ENCODE measurements around the gene RBAK.

- TF ChIP-seq, protein P1, sequence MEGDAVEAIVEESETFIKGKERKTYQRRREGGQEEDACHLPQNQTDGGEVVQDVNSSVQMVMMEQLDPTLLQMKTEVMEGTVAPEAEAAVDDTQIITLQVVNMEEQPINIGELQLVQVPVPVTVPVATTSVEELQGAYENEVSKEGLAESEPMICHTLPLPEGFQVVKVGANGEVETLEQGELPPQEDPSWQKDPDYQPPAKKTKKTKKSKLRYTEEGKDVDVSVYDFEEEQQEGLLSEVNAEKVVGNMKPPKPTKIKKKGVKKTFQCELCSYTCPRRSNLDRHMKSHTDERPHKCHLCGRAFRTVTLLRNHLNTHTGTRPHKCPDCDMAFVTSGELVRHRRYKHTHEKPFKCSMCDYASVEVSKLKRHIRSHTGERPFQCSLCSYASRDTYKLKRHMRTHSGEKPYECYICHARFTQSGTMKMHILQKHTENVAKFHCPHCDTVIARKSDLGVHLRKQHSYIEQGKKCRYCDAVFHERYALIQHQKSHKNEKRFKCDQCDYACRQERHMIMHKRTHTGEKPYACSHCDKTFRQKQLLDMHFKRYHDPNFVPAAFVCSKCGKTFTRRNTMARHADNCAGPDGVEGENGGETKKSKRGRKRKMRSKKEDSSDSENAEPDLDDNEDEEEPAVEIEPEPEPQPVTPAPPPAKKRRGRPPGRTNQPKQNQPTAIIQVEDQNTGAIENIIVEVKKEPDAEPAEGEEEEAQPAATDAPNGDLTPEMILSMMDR (IDR thresholded peaks at IDR 0.05; ENCODE audit: insufficient read depth, low read length), result no peak
- TF ChIP-seq, protein P2, sequence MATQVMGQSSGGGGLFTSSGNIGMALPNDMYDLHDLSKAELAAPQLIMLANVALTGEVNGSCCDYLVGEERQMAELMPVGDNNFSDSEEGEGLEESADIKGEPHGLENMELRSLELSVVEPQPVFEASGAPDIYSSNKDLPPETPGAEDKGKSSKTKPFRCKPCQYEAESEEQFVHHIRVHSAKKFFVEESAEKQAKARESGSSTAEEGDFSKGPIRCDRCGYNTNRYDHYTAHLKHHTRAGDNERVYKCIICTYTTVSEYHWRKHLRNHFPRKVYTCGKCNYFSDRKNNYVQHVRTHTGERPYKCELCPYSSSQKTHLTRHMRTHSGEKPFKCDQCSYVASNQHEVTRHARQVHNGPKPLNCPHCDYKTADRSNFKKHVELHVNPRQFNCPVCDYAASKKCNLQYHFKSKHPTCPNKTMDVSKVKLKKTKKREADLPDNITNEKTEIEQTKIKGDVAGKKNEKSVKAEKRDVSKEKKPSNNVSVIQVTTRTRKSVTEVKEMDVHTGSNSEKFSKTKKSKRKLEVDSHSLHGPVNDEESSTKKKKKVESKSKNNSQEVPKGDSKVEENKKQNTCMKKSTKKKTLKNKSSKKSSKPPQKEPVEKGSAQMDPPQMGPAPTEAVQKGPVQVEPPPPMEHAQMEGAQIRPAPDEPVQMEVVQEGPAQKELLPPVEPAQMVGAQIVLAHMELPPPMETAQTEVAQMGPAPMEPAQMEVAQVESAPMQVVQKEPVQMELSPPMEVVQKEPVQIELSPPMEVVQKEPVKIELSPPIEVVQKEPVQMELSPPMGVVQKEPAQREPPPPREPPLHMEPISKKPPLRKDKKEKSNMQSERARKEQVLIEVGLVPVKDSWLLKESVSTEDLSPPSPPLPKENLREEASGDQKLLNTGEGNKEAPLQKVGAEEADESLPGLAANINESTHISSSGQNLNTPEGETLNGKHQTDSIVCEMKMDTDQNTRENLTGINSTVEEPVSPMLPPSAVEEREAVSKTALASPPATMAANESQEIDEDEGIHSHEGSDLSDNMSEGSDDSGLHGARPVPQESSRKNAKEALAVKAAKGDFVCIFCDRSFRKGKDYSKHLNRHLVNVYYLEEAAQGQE (IDR thresholded peaks at IDR 0.05; ENCODE audit: insufficient replicate concordance, low read depth), result no peak
- TF ChIP-seq POLR2AphosphoS5 (IDR thresholded peaks at IDR 0.05; ENCODE audit: low read depth), result no peak
Measured at GRCh38 chr7:5041047-5041446, 4.6 kb upstream of the RBAK start.
